Esophagus squamous epithelium (tissue), 4 donors: ENCODE measurements around the gene NSD2.

Experiments used
- CTCF ChIP-seq, 6 experiments: fragments of 450-650 bp in 4 of 6; fragments of 200-600 bp in 2 of 6; sonication (generic) in 2 of 6; IDR thresholded peaks; one replicate each; pipeline ENCODE4 v1.5.1; 2016 to 2019; ENCODE audit warnings: antibody characterized with exemption in 6 of 6, mild to moderate bottlenecking in 4 of 6, moderate library complexity in 4 of 6
- POLR2A ChIP-seq, 4 donors: fragments of 450-650 bp; IDR thresholded peaks; one replicate each; pipeline ENCODE4 v1.6.1; 2017; ENCODE audit warnings: antibody characterized with exemption in 4 of 4, mild to moderate bottlenecking in 4 of 4, moderate library complexity in 3 of 4

- TF ChIP-seq POLR2A (IDR thresholded peaks at IDR 0.05) = no peak
- TF ChIP-seq CTCF (IDR thresholded peaks at IDR 0.05) = no peak
Observed at GRCh38 chr4:1974840-1975239, 103.6 kb downstream of the NSD2 start.
